ENCODE measurements around the gene STIM2. TPM values are rescaled to one million over a fixed set of nuclear protein-coding genes. Genes with fewer than 3 reads are reported as not detected.

The STIM2 gene
- total and polyA plus RNA-seq, 2 donors (not counting 1 experiment from before 2014, with no cell fraction given), result 48.6 to 96.0 TPM

- intact Hi-C loops (cut with micrococcal nuclease), result no loop called here
- Histone ChIP-seq H3K9ac (ENCODE audit: low read length) (no peak overlapping the region), H4K20me1 (ENCODE audit: control insufficient read depth, insufficient read depth, low read length, poor library complexity, severe bottlenecking) (no peaks in the 10 kb centered on the region), H3K4me2 (replicated peaks; ENCODE audit: low read depth, low read length, poor library complexity, severe bottlenecking) (peak overlapping the region; percentile 20), H3K4me1 (ENCODE audit: control insufficient read depth in 2 of 2, insufficient read depth in 2 of 2, low read length in 2 of 2) (peaks cover 6 to 10% of the 10 kb centered on the region in 2 donors), H3K36me3 (replicated peaks in 1 of 2; ENCODE audit: control extremely low read depth in 1 of 2, control insufficient read depth in 1 of 2, extremely low read depth in 1 of 2, insufficient read depth in 2 of 2, low read length in 1 of 2) (no peaks in the 10 kb centered on the region), H2AFZ (ENCODE audit: insufficient read depth, low read depth, low read length, poor library complexity, severe bottlenecking) (no peak overlapping the region), H3K27me3 (replicated peaks in 1 of 4; ENCODE audit: control extremely low read depth in 1 of 4, control insufficient read depth in 3 of 4, insufficient read depth in 4 of 4, low read length in 3 of 4) (peaks cover 0 to 4% (median 0%) of the 10 kb centered on the region in 4 experiments), H3K27ac (ENCODE audit: low read length in 2 of 2) (no peak overlapping the region), H3K9me3 (ENCODE audit: control extremely low read depth in 1 of 3, control insufficient read depth in 2 of 3, insufficient read depth in 1 of 3, low read length in 2 of 3) (peaks cover 5 to 13% (median 10%) of the 10 kb centered on the region in 3 donors), H3K4me3 (ENCODE audit: control extremely low read depth in 1 of 5, extremely low read depth in 1 of 5, insufficient read depth in 1 of 5, low read depth in 2 of 5, low read length in 4 of 5) (no peak overlapping the region), H3K79me2 (ENCODE audit: control insufficient read depth, insufficient read depth, low read length) (no peaks in the 10 kb centered on the region)
- no peak overlapping the region for H3K27ac Mint-ChIP-seq
- H3K9me3 Mint-ChIP-seq (ENCODE audit: insufficient read depth), result peaks cover 2% of the 10 kb centered on the region
- H3K4me3 Mint-ChIP-seq, result no peak overlapping the region
- H3K27me3 Mint-ChIP-seq, result peaks cover 28% of the 10 kb centered on the region
- ChIA-PET POLR2A (no interaction called here), CTCF (interaction anchor here (2.7 kb wide), 1 partner anchor 8 kb away, joined by 19 read pairs; no protein-coding TSS in a partner anchor)
- H3K4me1 Mint-ChIP-seq, result peaks cover 10% of the 10 kb centered on the region
- no peak for ATAC-seq (ENCODE audit: low read depth)
- WGBS (ENCODE audit: insufficient coverage), result 90% methylated on average over 6 of the region's 6 CpGs
- no peak for DNase-seq
- TF ChIP-seq CTCF (IDR thresholded peaks at IDR 0.05), result no peak
- TF ChIP-seq EZH2 (IDR thresholded peaks at IDR 0.05; ENCODE audit: borderline replicate concordance, insufficient read depth, low read depth, low read length, poor library complexity, severe bottlenecking), result no peak
These were observed 179.7 kb downstream of the STIM2 start for GRCh38 chr4:27040356-27040755.

- ATAC-seq (ENCODE audit: low read depth) (no peak), DNase-seq (no peak)
- no peak for TF ChIP-seq EZH2 (IDR thresholded peaks at IDR 0.05; ENCODE audit: borderline replicate concordance, insufficient read depth, low read depth, low read length, poor library complexity, severe bottlenecking)
- H3K4me1 ChIP-seq (ENCODE audit: control insufficient read depth in 2 of 2, insufficient read depth in 2 of 2, low read length in 2 of 2), result peaks cover 6 to 10% of the 10 kb centered on the region in 2 donors
- H3K9ac ChIP-seq (ENCODE audit: low read length), result no peak overlapping the region
- peaks cover 0 to 4% (median 0%) of the 10 kb centered on the region in 4 experiments for H3K27me3 ChIP-seq (replicated peaks in 1 of 4; ENCODE audit: control extremely low read depth in 1 of 4, control insufficient read depth in 3 of 4, insufficient read depth in 4 of 4, low read length in 3 of 4)
- no peak overlapping the region for H2AFZ ChIP-seq (ENCODE audit: insufficient read depth, low read depth, low read length, poor library complexity, severe bottlenecking)
- Mint-ChIP-seq H3K4me1 (peaks cover 10% of the 10 kb centered on the region), H3K4me3 (no peak overlapping the region), H3K27ac (no peak overlapping the region), H3K27me3 (peaks cover 32% of the 10 kb centered on the region), H3K9me3 (ENCODE audit: insufficient read depth) (peaks cover 2% of the 10 kb centered on the region)
- peaks cover 4 to 13% (median 10%) of the 10 kb centered on the region in 3 donors for H3K9me3 ChIP-seq (ENCODE audit: control extremely low read depth in 1 of 3, control insufficient read depth in 2 of 3, insufficient read depth in 1 of 3, low read length in 2 of 3)
- H3K4me2 ChIP-seq (replicated peaks; ENCODE audit: low read depth, low read length, poor library complexity, severe bottlenecking), result no peak overlapping the region
- ChIA-PET CTCF (no interaction called here), POLR2A (no interaction called here)
- no peaks in the 10 kb centered on the region for H4K20me1 ChIP-seq (ENCODE audit: control insufficient read depth, insufficient read depth, low read length, poor library complexity, severe bottlenecking)
- intact Hi-C loops (cut with micrococcal nuclease), result no loop called here
- H3K36me3 ChIP-seq (replicated peaks in 1 of 2; ENCODE audit: control extremely low read depth in 1 of 2, control insufficient read depth in 1 of 2, extremely low read depth in 1 of 2, insufficient read depth in 2 of 2, low read length in 1 of 2), result no peaks in the 10 kb centered on the region
- H3K4me3 ChIP-seq (ENCODE audit: control extremely low read depth in 1 of 5, extremely low read depth in 1 of 5, insufficient read depth in 1 of 5, low read depth in 2 of 5, low read length in 4 of 5), result no peak overlapping the region
- 92% methylated on average over 2 of the region's 2 CpGs for WGBS (ENCODE audit: insufficient coverage)
- H3K79me2 ChIP-seq (ENCODE audit: control insufficient read depth, insufficient read depth, low read length), result no peaks in the 10 kb centered on the region
- H3K27ac ChIP-seq (ENCODE audit: low read length in 2 of 2), result no peak overlapping the region
These were observed 181.8 kb downstream of the STIM2 start for GRCh38 chr4:27042411-27042810.

Data from B cell (primary cell).